ENCODE results near the gene TNIP2. TPM values are rescaled to one million over a fixed set of nuclear protein-coding genes. Genes with fewer than 3 reads are reported as not detected.
A peak's percentile ranks its signal among the peaks of the same experiment; 100 is the strongest.

TNIP2 gene
- total RNA-seq, 4 donors from 2014 or later, result 91.8 to 203 (median 129) TPM

- H3K27ac ChIP-seq, result peak overlapping the region; percentile 78 to 84 (median 83)
- peak; percentile 9 for DNase-seq
- no peaks in the 10 kb centered on the region for H3K27me3 ChIP-seq
- in situ Hi-C loops (cut with MboI; ENCODE audit: low pct_ligation_motif_present in 1 of 4, low pct_unique_long_range_greater_than_20kb in 1 of 4, low sequenced_read_pairs in 3 of 4) (no loop called here), intact Hi-C loops (cut with DNase I; ENCODE audit: low total_unique reads) (no loop called here)
- 70 to 80% methylated on average over 2 to 21 of the region's 23 CpGs for WGBS, 2 donors (ENCODE audit: low coverage in 1 of 2)
- H3K4me1 ChIP-seq, result peaks cover 62 to 95% (median 79%) of the 10 kb centered on the region in 4 donors
- no peaks in the 10 kb centered on the region for H3K9me3 ChIP-seq
- peak overlapping the region in 1 of 4 donors; percentile 9 for H3K4me3 ChIP-seq
- H3K36me3 ChIP-seq, result no peaks in the 10 kb centered on the region
- TF ChIP-seq CTCF (IDR thresholded peaks at IDR 0.05), result no peak
- TF ChIP-seq POLR2AphosphoS5 (IDR thresholded peaks at IDR 0.05), result no peak
Measured at GRCh38 chr4:2799971-2800690, 44.0 kb upstream of the TNIP2 start.

GRCh38 chr4:2799224-2799911, 43.2 kb upstream of the TNIP2 start:
- H3K9me3 ChIP-seq, result no peaks in the 10 kb centered on the region
- TF ChIP-seq EP300 (IDR thresholded peaks at IDR 0.05; ENCODE audit: low read depth) (no peak), POLR2A (IDR thresholded peaks at IDR 0.05) (no peak), POLR2AphosphoS5 (IDR thresholded peaks at IDR 0.05) (no peak), CTCF (IDR thresholded peaks at IDR 0.05) (no peak)
- H3K4me1 ChIP-seq, result peaks cover 60 to 95% (median 79%) of the 10 kb centered on the region in 4 donors
- no peaks in the 10 kb centered on the region for H3K27me3 ChIP-seq
- DNase-seq, result peak; percentile 25
- 82 to 97% methylated on average over 5 to 14 of the region's 14 CpGs for WGBS, 2 donors (ENCODE audit: low coverage in 1 of 2)
- peak overlapping the region; percentile 78 to 84 (median 83) for H3K27ac ChIP-seq
- H3K36me3 ChIP-seq, result no peaks in the 10 kb centered on the region
- intact Hi-C loops (cut with DNase I; ENCODE audit: low total_unique reads) (no loop called here), in situ Hi-C loops (cut with MboI; ENCODE audit: low pct_ligation_motif_present in 1 of 4, low pct_unique_long_range_greater_than_20kb in 1 of 4, low sequenced_read_pairs in 3 of 4) (no loop called here)
- peak overlapping the region in 1 of 4 donors; percentile 9 for H3K4me3 ChIP-seq

GRCh38 chr4:2798399-2799223, 42.5 kb upstream of the TNIP2 start:
- 34% methylated on average over 26 of the region's 29 CpGs; no CpG with 5 or more reads in 1 of the 2 donors for WGBS, 2 donors (ENCODE audit: low coverage in 1 of 2)
- peaks cover 62 to 97% (median 81%) of the 10 kb centered on the region in 4 donors for H3K4me1 ChIP-seq
- intact Hi-C loops (cut with DNase I; ENCODE audit: low total_unique reads), result no loop called here
- peak overlapping the region; percentile 78 to 84 (median 83) for H3K27ac ChIP-seq
- H3K4me3 ChIP-seq, result peak overlapping the region in 1 of 4 donors; percentile 6
- TF ChIP-seq EP300 (IDR thresholded peaks at IDR 0.05; ENCODE audit: low read depth), result peak; percentile 72
- TF ChIP-seq POLR2AphosphoS5 (IDR thresholded peaks at IDR 0.05), result peak; percentile 5 to 40 (median 28)
- no peak for TF ChIP-seq CTCF (IDR thresholded peaks at IDR 0.05)
- peak; percentile 46 for TF ChIP-seq POLR2A (IDR thresholded peaks at IDR 0.05)
- peak; percentile 84 for DNase-seq
- no peaks in the 10 kb centered on the region for H3K9me3 ChIP-seq
- in situ Hi-C loops (cut with MboI; ENCODE audit: low pct_ligation_motif_present in 1 of 4, low pct_unique_long_range_greater_than_20kb in 1 of 4, low sequenced_read_pairs in 3 of 4), result no loop called here
- no peaks in the 10 kb centered on the region for H3K36me3 ChIP-seq
- H3K27me3 ChIP-seq, result no peaks in the 10 kb centered on the region

Data from transverse colon (tissue), 4 donors.